Stimulated activated naive CD8-positive, alpha-beta T cell treated with anti-CD3 and anti-CD28 coated beads, Interleukin-15, Interleukin-2, amounts not matched to agents 100 U/mL and 50 U/mL, for 24 hours (primary cell): ENCODE results near the gene DPPA4.
"Not testable (repeated sequence)": the region's sequence is repeated elsewhere in the genome, so short reads cannot be mapped to it uniquely, and the experiment has no call there.

ENCODE experiments used
- ATAC-seq: fragments of 150-1000 bp; cut with Tn5 transposase; one replicate; pipeline ENCODE4 v1.10.0; 2021
- DNase-seq: peaks from one replicate; pipeline ENCODE4 v3.0.0; 2021

The DPPA4 gene, protein sequence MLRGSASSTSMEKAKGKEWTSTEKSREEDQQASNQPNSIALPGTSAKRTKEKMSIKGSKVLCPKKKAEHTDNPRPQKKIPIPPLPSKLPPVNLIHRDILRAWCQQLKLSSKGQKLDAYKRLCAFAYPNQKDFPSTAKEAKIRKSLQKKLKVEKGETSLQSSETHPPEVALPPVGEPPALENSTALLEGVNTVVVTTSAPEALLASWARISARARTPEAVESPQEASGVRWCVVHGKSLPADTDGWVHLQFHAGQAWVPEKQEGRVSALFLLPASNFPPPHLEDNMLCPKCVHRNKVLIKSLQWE

DNA sequence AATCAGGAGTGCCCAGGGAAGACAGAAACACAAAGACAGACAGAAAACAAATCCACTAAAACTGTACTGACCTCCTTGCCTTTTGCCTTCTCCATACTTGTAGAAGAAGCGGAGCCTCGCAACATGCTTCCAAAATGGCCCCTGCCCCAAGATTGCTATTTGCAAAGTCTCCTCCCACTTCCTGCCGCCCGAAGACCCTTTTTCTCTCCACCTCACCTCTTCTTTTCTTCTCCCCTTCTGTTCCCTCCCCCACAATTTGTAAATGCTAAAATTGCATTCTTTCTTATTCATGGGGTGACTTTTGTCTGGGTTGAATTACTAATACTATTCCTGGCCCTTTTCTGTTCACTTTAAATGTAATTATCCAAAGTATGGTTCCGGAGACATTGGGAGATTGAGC is at the start of gene DPPA4:
TSS of gene DPPA4 (minus strand) at position 154 of the 400 bp plus-strand sequence. CDS start at position 125, 29 bp downstream.
- DNase-seq (no peak), ATAC-seq (no peak)

DNA sequence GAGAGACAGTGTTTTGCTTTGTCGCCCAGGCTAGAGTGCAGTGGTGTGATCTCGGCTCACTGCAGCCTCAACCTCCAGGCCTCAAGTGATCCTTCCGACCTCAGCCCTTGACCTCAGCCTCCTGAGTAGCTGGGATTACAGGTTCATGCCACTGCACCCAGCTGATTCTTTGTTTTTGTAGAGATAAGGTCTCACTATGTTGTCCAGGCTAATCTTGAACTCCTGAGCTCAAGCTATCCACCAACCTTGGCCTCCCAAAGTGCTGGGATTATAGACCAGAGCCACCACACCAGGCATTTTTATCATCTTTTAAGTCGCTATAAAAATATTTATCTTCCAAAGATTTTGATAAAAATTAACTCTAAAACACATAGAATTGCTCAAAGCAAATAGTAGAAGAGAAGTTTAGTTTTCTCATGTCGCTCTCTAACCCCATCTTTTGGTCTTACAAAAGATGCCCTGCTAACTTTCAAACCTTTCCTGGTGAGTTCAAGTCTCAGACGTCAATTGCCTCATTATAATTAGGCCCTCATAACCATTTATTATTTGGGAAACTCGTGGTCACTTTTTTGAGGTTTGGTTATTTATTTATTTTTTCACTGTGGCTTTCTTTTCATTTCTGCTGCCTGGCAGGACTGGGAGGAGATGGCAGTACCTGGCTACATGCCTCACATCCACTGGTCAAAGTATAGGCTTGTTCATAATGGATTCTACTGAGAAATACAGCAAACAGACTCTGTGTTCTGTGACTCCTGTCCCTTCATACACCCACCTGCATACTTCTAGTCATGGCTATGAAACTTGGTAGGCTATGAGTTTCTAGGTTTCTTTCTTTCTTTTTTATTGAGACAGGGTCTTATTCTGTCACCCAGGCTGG is 48.3 kb upstream of the DPPA4 start:
- DNase-seq (no peak), ATAC-seq (no peak)

DNA sequence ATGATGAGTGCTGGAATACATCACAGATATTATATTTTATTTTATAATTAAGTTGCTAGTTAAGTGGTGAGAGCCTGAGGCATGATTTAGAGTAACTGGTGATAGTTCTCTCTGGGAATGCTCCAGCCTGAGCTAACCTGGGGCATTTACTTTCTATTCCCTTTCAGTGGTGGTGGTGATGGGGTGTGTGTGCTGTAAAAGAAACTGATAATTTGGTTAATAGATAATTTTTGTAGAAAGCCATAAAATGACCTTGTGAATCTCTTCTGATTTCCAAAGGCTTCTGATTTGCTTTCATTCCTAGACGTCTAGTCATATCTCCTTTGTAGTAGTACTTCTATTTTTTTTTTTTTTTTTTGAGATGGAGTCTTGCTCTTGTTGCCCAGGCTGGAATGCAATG is 46.8 kb upstream of the DPPA4 start:
- no peak for ATAC-seq
- no peak for DNase-seq

DNA sequence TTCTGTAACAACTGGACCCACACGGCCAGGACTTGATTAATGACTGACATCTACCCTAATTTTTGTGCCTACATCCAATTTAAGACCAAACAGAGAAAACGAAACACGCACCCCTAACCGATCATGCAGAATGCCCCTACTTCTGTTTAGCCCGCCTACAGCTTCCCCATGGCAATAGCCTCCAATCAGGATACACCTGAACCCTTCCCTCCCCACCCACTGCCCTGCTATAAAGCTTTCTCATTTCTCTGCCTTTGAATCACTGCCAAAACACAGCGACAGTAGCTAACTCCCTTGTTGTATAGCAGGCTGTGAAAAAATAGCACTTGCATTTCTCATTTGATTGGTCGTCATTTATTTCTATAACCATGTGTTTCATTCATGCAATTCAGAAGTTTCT is 45.2 kb upstream of the DPPA4 start:
- ATAC-seq, result no peak
- DNase-seq, result no peak

GRCh38 chr3:109375975-109376374 is 38.6 kb upstream of the DPPA4 start:
- no peak for DNase-seq
- no peak for ATAC-seq

DNA sequence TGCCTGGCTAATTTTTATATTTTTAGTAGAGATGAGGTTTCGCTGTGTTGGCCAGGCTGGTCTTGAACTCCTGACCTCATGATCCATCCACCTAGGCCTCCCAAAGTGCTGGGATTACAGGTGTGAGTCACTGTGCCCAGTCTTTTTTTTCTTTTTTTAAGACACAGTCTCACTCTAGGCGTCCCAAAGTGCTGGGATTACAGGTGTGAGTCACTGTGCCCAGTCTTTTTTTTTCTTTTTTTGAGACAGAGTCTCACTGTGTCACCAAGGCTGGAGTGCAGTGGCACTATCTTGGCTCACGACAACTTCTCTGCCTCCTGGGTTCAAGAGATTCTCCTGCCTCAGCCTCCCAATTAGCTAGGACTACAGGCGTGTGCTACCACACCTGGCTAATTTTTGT is 37.1 kb upstream of the DPPA4 start:
- not testable (repeated sequence) for DNase-seq
- ATAC-seq, result peak; percentile 23

GRCh38 chr3:109373933-109374332 is 36.6 kb upstream of the DPPA4 start:
- ATAC-seq, result peak; percentile 77
- no peak for DNase-seq

- ATAC-seq, result no peak
- no peak for DNase-seq
Observed at GRCh38 chr3:109372639-109373038, 35.3 kb upstream of the DPPA4 start.

DNA sequence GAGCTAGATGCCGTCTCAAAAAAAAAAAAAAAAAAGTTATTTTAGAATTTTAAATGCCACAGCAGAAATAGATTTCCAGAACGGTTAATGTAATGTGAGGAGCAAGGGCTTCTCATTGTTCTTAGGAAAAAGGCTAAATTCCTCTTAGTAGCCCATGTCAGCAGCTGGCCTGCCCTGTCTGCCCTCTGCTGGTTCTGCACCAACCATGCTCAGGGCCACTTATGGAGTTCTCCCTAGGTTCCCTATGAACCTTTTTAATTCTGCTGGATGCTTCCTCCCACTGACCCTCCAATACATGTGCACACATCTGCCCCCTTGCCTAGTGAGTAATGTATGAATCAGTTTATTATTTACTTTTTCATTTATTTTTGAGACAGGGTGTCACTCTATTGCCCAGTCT is 32.2 kb upstream of the DPPA4 start:
- no peak for ATAC-seq
- DNase-seq, result no peak

GRCh38 chr3:109364088-109364487 is 26.7 kb upstream of the DPPA4 start:
- DNase-seq, result no peak

GRCh38 chr3:109363634-109364033 is 26.3 kb upstream of the DPPA4 start:
- ATAC-seq (no peak), DNase-seq (no peak)

More at GRCh38 chr3:109364088-109364487, 26.7 kb upstream of the DPPA4 start:
- no peak for ATAC-seq

- no peak for ATAC-seq
Observed at GRCh38 chr3:109362823-109363222, 25.5 kb upstream of the DPPA4 start.

DNA sequence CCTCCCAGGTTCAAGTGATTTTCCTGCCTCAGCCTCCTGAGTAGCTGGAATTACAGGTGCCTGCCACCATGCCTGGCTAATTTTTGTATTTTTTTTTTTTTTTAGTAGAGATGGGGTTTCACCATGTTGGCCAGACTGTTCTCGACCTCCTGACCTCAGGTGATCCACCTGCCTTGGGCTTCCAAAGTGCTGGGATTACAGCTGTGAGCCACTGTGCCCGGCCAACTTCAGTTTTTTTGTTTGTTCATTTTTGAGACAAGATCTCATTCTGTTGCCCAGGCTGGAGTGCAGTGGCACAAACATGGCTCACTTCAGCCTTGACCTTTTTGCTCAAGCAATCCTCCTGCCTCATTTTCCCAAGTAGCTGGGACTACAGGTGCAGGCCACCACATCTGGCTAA is 21.5 kb upstream of the DPPA4 start:
- not testable (repeated sequence) for DNase-seq, ATAC-seq

More at GRCh38 chr3:109362823-109363222, 25.5 kb upstream of the DPPA4 start:
- no peak for DNase-seq

DNA sequence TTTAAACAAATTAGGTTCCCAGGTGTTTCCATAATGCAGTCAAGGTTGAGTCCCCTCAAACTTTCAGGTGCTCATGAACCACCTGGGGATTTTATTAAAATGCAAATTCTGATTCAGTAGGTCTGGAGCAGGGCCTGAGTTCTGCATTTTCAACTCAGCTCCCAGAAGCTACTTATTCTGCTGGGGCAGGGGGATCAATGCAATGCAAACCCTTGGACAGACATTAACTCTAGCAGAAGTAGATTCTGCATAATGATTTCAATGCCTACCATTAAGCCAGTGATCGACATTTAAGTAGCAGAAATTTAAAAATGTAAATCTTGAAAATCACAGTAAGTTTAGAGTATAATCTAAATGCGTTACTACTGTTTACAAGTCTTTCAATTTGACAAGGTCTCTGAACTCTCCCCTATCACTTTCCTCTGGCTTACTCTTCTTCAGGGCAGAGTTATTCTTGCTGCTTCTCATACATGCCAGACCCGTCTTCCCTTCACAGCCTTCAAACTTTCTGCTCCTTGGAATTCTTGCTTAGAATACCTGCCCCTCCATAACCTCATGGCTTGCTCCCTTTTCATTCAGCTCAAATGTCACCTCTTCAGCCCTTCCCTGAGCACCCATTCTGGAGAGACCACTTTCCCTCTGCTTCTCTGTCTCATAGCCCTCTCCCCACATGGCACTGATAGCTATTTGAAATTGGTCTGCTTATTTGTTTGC is 19.3 kb upstream of the DPPA4 start:
- ATAC-seq (no peak), DNase-seq (no peak)

DNA sequence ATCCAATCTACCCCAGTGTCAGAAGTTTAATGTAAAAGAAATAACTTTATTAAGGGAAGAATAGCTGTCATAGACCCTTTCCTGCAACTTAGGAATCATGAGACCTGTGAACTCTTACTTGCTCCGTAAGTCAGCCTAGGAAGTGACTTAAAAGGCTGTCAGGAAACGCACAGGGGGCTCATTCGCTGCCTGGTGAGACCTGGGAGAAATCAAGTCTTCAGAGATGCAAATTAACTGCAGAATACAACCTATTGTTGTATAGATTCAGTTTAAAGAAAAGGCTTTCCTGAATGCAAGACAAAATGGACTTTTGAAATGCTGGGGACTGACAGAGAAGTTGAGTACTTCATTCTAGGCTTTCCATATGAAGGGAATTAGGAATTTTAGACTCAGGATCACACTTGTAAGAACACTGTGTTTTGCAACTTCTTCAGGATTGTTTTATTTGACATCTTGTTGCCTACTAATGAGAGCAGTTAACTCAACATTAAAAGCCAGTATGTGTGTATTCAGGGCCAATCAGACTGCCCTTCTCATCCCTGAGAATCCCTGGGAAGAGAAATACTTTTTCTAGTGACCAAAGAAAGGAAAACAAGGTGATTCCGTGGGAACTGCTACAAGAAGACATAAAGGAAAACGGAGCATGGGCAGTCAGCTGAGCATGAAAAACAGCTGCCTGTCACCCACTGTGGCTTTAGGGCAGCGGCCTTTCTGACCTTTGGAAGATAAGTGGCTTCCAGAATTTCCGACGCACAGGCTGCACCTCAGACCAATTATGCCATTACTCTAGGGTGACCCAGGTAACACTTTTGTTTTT is 18.5 kb upstream of the DPPA4 start:
- DNase-seq, result no peak
- ATAC-seq, result no peak

DNA sequence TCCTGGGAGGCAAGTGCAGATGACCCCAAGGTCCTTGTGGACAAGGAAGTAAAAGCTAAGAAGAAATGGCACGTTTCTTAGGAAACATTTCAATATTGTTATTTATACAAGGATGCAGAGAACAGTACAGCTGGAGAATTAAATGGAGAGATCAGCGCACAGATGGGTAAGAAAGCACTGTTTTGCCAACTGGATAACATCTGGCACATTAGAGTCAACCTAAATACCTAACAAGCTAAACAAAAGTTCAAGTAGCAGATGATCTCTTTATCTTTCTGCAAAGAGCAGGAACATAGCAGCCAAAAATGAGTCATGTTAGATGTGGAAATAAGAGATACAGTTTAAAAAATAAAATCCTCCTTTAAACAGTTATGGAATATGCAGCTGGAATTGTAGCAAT is 15.7 kb upstream of the DPPA4 start:
- no peak for DNase-seq
- ATAC-seq, result no peak

DNA sequence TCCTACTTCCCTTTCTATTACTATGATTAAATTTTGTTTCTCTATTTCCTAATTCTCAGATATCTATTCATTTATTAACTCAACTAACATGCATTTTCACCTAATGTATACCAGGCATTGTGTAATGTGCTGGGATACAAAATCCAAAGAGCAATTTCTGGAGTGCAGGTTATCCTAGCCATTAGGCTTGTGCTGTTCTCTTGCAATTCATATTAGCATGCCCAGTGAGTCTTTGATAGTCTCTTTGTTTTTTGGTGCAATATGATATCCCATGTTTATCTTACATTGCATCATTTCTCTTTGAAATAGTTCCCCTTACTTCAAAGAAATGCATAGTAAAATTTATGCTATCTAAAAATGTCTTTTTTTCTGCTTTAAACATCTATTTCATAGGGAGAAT is 13.9 kb upstream of the DPPA4 start:
- no peak for ATAC-seq
- DNase-seq, result no peak

DNA sequence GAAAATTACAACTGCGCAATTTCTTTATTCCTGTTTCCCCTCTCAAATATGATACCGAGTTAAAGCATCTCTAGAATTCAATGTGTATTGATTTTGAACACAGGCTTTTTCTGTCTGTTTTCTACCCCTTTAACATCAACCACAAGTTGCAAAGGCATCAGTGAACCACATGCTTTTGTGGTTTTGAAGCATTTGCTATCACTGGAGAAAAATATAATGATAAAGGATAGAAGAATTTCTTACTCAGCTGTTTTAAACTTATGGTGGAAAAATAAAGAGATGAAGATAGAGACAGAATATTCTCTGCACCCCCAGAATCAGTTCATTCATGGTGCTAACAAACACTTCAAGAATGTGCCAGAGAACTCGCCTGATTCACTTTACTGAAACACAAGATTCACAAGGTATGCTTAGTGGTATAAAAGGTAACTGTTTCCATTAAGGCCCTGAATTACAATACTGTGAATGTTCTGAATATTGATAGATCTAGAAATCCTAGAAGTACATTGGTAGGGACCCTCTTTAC is 9.5 kb upstream of the DPPA4 start:
- DNase-seq (no peak), ATAC-seq (no peak)

DNA sequence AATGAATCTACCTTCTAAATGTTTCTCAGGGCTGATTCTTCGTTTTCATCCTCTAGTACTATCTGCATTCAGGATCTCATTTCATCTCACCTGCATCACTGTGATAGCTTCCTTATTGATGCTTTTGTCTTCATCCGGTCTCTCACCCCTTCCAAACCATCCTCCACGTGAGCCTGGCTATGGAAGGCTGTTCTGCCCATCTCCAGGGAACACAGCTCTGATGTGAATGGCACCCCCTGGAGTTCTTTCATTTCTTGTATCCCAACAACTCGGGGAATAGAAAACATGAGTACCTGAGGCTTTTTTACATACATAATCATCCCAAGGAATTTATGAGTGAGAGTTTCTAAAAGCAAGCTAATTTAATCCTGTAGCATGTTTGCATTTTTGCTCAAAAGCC is 8.8 kb upstream of the DPPA4 start:
- no peak for ATAC-seq
- no peak for DNase-seq

- ATAC-seq, result no peak
Observed at GRCh38 chr3:109339714-109340648, 2.6 kb upstream of the DPPA4 start.

More at GRCh38 chr3:109339714-109340648, 2.6 kb upstream of the DPPA4 start:
- DNase-seq, result no peak
